ENCODE results near the gene CDK6.

Gene CDK6

DNA sequence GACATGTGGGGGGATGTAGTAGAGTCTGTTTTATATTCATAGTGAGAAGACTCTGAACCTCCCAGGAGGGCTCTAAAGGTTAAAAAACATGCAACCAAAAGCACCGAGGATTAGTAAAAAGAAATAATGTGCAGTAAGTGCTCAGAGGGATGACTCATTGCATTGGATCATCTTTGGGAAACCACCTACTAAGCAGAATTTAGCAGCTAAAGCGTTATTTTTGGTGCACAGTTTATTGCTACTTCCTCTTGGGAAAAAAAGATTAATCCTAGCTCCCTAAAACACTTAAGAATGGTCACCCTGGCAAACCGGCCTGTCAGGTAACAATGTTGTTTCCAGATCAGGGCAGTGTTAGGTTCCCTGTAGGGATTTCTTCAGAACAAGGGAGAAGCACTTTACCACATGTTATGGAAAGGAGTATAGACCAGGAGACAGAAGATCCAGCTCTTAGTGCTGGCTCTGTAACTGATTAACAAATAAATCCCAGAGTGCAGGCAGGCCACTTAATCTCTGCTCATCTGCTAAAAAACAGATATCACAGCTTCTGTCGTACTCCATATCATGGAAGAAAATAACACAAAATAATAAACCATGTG is 201.4 kb downstream of the CDK6 start:
- peaks cover 5% of the 10 kb centered on the region for H3K79me2 ChIP-seq
- TF ChIP-seq, protein P1, sequence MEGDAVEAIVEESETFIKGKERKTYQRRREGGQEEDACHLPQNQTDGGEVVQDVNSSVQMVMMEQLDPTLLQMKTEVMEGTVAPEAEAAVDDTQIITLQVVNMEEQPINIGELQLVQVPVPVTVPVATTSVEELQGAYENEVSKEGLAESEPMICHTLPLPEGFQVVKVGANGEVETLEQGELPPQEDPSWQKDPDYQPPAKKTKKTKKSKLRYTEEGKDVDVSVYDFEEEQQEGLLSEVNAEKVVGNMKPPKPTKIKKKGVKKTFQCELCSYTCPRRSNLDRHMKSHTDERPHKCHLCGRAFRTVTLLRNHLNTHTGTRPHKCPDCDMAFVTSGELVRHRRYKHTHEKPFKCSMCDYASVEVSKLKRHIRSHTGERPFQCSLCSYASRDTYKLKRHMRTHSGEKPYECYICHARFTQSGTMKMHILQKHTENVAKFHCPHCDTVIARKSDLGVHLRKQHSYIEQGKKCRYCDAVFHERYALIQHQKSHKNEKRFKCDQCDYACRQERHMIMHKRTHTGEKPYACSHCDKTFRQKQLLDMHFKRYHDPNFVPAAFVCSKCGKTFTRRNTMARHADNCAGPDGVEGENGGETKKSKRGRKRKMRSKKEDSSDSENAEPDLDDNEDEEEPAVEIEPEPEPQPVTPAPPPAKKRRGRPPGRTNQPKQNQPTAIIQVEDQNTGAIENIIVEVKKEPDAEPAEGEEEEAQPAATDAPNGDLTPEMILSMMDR (IDR thresholded peaks at IDR 0.05) = no peak
- H2AFZ ChIP-seq = peak overlapping the region; percentile 21
- no peaks in the 10 kb centered on the region for H3K9me3 ChIP-seq (ENCODE audit: control insufficient read depth, low read length)
- H3K9ac ChIP-seq = no peak overlapping the region
- H3K4me2 ChIP-seq (ENCODE audit: low read length) = peak overlapping the region; percentile 0
- H3K4me1 ChIP-seq = peaks cover 23% of the 10 kb centered on the region
- no peak overlapping the region for H3K4me3 ChIP-seq (ENCODE audit: low read depth, low read length)
- H3K36me3 ChIP-seq (ENCODE audit: control insufficient read depth, insufficient read depth, low read length) = no peaks in the 10 kb centered on the region
- peak overlapping the region; percentile 65 for H3K27ac ChIP-seq
- H3K27me3 ChIP-seq (ENCODE audit: control insufficient read depth, insufficient read depth, low read length) = no peaks in the 10 kb centered on the region

DNA sequence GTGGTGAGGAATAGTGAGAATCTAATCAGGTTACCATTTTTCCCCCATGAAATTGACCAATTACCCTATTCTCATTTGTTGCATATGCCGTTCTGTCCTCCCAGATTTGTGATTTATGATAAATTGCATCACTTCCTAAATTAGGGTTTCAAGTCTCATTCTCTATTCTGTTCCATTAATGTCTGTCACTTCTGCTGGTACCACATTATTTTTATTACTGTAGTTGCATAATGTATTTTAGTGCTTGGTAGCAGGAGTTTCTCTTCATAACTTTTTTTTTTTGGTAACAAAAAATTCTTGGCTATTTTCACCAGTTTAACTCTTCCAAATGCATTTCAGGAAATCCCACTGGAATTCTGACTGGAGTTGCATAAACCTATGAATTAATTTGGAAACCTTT is 202.2 kb downstream of the CDK6 start:
- H3K27me3 ChIP-seq (ENCODE audit: control insufficient read depth, insufficient read depth, low read length) = no peaks in the 10 kb centered on the region
- no peak overlapping the region for H3K4me2 ChIP-seq (ENCODE audit: low read length)
- H3K79me2 ChIP-seq = peaks cover 5% of the 10 kb centered on the region
- H3K9me3 ChIP-seq (ENCODE audit: control insufficient read depth, low read length) = no peaks in the 10 kb centered on the region
- no peaks in the 10 kb centered on the region for H3K36me3 ChIP-seq (ENCODE audit: control insufficient read depth, insufficient read depth, low read length)
- no peak overlapping the region for H2AFZ ChIP-seq
- H3K4me3 ChIP-seq (ENCODE audit: low read depth, low read length) = no peak overlapping the region
- TF ChIP-seq, protein P1 (IDR thresholded peaks at IDR 0.05) = no peak
- peak overlapping the region; percentile 65 for H3K27ac ChIP-seq
- peaks cover 23% of the 10 kb centered on the region for H3K4me1 ChIP-seq
- H3K9ac ChIP-seq = no peak overlapping the region

DNA sequence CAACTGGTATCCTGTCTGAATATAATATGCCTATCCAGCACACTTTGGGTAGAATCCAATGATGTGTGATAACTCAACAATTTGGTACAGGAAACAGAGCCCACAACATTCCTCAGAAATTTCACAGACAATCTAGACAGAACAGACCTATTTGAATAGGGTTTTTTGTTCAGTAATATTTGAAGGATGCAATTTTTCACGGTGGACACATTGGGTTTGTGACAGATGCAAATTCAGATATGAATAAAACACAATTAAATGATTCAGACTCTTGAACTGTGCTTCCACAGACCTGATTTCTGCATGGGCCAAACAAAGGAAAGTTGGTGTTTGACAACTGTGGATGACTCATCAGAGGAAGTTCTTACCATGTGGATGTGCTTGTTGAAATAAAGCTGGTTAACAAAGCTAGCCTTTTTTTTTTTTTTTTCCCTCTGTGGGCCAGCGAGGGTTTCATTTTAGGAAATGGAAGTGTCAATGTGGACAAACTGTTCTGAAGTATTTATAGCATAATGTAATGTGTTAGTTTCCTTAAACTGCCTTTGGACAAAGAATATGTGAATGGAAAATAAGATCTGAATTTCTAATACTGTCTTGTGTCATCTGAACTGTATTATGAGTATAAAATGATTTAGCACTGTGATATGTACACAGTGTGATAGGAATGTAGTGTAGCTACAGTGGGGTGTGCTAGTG is 203.0 kb downstream of the CDK6 start:
- Histone ChIP-seq H3K27me3 (ENCODE audit: control insufficient read depth, insufficient read depth, low read length) (no peaks in the 10 kb centered on the region), H3K4me1 (peaks cover 23% of the 10 kb centered on the region), H3K27ac (peak overlapping the region; percentile 48), H3K4me3 (ENCODE audit: low read depth, low read length) (no peak overlapping the region), H3K79me2 (peaks cover 11% of the 10 kb centered on the region), H3K36me3 (ENCODE audit: control insufficient read depth, insufficient read depth, low read length) (no peaks in the 10 kb centered on the region), H3K4me2 (ENCODE audit: low read length) (no peak overlapping the region), H3K9ac (no peak overlapping the region), H3K9me3 (ENCODE audit: control insufficient read depth, low read length) (no peaks in the 10 kb centered on the region), H2AFZ (peak overlapping the region; percentile 4)
- TF ChIP-seq, protein P1 (IDR thresholded peaks at IDR 0.05) = no peak

DNA sequence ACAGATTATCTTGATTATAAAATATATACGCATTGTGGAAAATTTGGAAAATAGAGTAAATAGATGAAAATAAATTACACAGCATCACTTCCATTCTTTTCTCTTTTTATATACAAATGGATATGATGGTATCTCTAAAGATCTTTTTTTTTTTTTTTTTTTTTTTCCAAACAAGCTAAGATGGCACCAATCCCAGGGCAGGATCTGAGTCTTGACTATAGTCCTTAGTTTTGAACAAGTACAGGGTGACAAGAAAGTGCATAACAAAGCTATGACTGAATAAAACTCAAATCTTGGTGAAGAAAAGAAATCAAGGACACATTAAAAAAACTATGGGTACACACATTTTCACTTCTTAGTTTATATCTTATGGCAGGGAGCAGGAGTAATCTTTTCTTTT is 203.6 kb downstream of the CDK6 start:
- peaks cover 23% of the 10 kb centered on the region for H3K4me1 ChIP-seq

More for the DNA sequence above, 203.6 kb downstream of the CDK6 start:
- Histone ChIP-seq H3K79me2 (peaks cover 9% of the 10 kb centered on the region), H3K9ac (no peak overlapping the region), H3K9me3 (ENCODE audit: control insufficient read depth, low read length) (no peaks in the 10 kb centered on the region), H3K27ac (peak overlapping the region; percentile 48), H3K4me2 (ENCODE audit: low read length) (no peak overlapping the region), H3K4me3 (ENCODE audit: low read depth, low read length) (no peak overlapping the region), H3K27me3 (ENCODE audit: control insufficient read depth, insufficient read depth, low read length) (no peaks in the 10 kb centered on the region), H3K36me3 (ENCODE audit: control insufficient read depth, insufficient read depth, low read length) (no peaks in the 10 kb centered on the region), H2AFZ (no peak overlapping the region)
- TF ChIP-seq, protein P1 (IDR thresholded peaks at IDR 0.05) = no peak
